ENCODE data around the gene GRID1.

GRID1 gene

DNA sequence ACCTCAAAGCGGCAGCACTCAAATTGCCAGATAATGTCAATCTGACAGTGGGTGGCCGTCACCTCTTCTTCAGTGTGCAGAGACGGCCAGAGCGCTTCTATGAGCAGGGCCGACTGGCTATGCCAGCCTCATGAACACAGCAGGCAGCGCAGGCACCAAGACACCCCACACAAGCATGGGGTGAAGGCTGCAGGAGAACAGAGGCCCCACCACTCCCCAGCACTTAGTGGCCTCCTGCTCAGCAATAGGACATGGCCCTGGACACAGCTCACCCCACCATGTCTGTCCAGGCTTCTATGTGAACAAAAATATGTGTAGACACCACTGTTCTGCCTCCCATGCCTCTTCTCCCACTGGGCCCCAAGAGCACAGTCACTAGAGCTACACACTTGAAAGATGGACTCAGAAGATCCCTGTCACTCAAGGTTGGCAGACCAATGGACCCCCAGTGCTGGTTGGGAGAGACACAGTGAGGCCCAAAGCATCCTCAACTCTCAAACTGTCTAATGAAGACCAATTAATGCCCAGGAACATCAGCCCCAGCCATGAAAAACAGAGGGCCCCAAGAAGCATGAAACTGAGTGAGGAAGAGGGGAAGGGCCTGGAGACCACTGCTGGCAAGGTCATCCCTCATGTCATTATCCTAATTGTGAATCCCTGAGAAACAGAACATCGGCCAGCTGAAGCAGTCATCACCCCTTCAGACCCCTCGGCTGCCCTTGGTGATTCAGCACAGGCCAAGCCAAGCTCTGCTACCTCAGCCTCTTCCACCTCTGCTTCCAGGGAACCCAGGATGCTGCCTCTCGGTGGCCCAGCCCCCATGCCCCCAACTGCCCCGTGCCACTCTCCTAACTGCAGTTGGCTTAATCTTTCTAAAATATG, 77.7 kb downstream of the GRID1 start:
- no peak for DNase-seq

- DNase-seq, result no peak
Observed at GRCh38 chr10:86287966-86288579, 78.5 kb downstream of the GRID1 start.

DNA sequence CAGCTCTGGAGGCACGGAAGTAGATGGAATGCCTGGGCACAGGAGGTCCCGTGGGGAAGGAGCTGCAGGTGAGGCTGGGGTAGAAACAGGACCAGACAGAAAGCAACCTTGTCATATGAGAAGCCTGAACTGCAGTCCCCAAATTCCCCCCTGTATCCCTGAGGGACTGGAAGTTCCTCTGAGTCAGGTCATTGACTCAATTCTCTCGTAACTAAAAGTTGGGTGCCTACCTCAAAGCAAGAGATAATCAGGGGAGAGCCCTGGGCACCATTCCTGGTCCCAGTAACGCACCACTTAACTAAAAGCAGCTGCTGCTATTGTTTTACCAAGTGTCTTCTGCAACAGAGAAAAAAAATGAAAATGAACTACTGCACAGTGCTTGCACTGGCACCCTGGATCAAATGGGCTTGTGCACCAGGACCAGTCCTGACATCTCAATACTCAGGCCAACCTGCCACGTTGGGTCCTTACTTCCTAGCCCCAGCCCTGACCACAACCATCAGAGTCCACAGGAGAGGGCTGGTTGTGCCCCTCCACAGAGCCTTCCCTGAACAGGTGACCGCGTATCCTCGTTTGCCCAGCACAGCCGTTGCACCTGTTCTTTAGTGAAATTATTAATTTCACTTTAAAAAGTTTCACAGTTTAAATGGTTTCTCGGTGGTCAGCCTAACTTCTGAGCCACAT, 79.3 kb downstream of the GRID1 start:
- DNase-seq, result no peak

GRCh38 chr10:86286236-86287109, 80.1 kb downstream of the GRID1 start:
- DNase-seq, result no peak

GRCh38 chr10:86285136-86285790, 81.3 kb downstream of the GRID1 start:
- no peak for DNase-seq

- DNase-seq, result no peak
Observed at GRCh38 chr10:86284355-86285105, 82.1 kb downstream of the GRID1 start.

DNA sequence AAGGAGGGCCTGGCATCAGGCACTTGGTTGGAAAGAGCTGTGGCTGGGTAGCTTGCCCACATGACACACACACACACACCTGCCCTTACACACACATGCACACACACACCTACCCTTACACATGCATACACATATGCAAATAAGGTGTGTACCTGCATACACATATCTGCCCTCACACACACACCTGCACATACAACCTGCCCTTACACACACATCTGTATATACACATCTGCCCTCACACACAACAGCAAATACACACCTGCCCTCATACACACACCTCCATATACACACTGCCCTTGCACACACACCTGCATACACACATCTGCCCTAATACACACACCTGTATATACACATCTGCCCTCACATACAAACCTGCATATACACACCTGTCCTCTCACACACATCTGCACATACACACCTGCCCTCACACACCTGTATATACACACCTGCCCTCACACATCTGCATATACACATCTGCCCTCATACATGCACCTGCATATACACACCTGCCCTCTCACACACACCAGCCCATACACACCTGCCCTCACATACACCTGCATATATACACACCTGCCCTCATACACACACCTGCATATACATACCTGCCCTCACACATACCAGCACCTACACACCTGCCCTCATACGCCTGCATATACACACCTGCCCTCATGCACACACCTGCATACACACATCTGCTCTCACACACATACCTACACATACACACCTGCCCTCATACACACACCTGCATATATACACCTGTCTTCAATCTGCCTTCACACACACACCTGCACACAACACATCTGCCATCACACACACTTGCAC, 82.9 kb downstream of the GRID1 start:
- no peak for DNase-seq

- DNase-seq, result no peak
Observed at GRCh38 chr10:86282664-86283465, 83.7 kb downstream of the GRID1 start.

GRCh38 chr10:86281396-86281795, 85.2 kb downstream of the GRID1 start:
- no peak for DNase-seq

DNA sequence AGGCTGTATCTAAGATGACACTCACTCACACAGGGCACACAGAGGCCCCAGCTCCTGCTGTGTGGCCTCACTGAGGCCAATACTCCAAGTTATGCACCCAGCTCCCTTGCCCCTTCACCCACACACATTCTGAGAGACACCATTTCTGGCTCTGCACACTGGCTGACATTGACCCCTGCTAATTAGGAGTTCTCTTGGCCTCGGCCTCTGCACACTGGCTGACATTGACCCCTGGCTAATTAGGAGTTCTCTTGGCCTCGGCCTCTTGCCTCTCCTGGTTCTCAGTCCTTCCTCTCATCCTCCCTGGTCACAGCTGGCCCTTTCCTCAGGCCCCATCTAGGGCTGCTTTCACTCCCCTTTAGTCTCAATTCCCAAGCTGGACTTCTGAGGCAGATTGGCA, 97.3 kb downstream of the GRID1 start:
- DNase-seq, result no peak

GRCh38 chr10:86267286-86268195, 99.1 kb downstream of the GRID1 start:
- no peak for DNase-seq

DNA sequence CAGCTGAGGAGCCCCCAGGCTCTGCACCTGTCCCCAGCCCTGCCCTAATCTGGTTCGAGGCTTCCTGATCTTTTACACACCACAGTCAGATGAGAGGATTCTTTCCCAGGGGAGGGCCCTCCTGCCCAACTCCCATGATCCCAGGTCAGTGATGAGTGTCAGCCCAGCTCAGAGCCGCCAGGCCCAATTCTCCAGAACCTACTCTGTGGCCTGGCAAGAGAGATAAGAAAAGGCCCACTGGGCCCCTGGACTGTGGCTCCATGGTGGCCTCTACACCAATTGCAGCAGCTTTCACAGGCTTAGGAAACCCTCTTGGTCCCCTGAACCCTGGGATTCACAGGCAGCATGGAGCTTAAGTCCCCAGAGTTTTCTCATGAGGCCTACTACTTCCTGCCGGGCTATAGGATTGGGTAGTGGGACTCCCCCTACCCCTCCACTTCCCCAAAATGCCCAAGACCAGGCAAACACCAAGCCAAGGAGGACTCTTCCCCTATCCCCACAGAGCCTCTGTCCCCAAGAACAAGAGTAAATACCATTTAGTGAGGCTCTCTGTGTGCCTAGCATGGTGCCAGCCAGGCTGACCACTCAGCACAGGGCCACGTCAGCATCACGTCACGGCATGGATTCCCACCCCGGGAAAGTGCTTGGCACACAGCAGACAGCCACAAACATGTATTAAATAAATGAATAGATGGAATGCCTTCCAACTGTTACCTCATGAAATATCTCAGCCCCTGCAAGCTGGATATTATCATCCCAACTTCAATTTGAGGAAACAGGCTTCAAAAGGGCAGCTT, 100.0 kb downstream of the GRID1 start:
- DNase-seq, result no peak

GRCh38 chr10:86265895-86266259, 100.7 kb downstream of the GRID1 start:
- DNase-seq, result no peak

GRCh38 chr10:86265236-86265894, 101.2 kb downstream of the GRID1 start:
- no peak for DNase-seq

DNA sequence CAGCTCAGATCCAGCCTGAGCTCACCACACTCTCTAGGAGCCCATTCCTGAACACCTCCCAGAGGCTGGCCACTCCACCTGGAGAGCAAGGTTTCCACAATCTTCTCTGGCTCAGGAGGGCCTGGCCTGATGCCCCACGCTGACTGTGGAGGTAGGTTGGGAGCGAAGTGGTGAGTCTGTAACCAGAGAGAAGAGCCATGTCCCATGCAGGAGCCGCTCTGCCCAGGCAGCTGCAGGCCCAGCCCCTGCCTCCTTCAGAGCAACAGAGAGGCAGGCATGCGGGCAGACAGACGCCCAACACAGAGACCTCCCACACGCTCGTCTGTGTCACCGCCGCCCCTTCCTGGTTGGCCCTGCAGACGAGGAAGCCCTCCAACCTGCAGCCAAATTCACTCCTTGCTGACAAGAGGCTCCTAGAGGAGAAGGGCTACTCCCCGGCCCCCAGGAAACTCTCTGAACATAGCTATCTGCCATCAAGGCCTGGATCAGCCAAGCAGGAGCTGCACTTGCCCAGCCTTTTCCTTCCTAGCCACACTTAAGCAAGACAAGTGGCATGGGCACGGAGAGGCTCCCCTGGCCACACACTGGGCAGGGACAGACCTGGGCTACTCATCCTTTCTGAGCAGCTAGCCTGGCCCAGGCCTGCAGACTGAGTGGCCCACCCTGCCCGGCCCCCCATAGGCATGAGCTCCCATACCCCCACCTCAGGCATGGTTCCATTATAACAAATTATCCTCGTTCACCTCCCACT, 101.9 kb downstream of the GRID1 start:
- no peak for DNase-seq

DNA sequence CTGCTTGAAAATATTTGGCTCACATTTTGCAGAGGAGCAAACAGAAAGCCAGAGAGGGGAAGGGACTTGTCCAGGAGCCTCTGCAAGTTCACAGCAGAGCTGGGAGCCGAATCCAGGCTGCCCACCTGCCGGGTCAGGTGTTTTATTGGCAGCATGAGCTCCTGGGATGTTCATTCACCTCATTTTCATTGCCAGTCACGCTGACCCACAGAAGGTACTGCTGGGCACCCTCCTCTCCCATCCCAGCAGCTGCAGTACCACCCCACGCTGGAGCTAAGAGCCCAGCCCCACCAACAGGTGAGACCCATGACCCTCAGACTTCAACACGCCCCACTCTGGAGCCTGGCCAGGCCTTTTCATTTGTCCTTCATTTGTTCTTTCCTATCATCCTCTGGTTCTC, 102.7 kb downstream of the GRID1 start:
- no peak for DNase-seq

GRCh38 chr10:86263209-86263608, 103.4 kb downstream of the GRID1 start:
- DNase-seq, result no peak
